Astrocyte (in vitro differentiated cells and primary cell): ENCODE measurements around the gene HPSE.
"Not testable (repeated sequence)": the region's sequence is repeated elsewhere in the genome, so short reads cannot be mapped to it uniquely, and the experiment has no call there.

Experiments
- CTCF ChIP-seq: IDR thresholded peaks from 2 replicates; pipeline ENCODE4 v1.5.1; 2011; ENCODE audit warnings: low read depth, mild to moderate bottlenecking, inconsistent platforms, low read length, moderate library complexity; ENCODE audit not compliant: insufficient read depth
- EZH2 ChIP-seq: IDR thresholded peaks from 2 replicates; pipeline ENCODE4 v1.6.1; 2012; ENCODE audit warnings: mild to moderate bottlenecking, low read length, inconsistent platforms; ENCODE audit not compliant: insufficient read depth

GRCh38 chr4:83273926-83274325 lies 60.7 kb downstream of the HPSE start:
- TF ChIP-seq CTCF, EZH2: not testable (repeated sequence)
